ENCODE measurements around the gene MYO3B. TPM values are rescaled to one million over a fixed set of nuclear protein-coding genes. Genes with fewer than 3 reads are reported as not detected.

The MYO3B gene
- total and polyA plus RNA-seq, 2 donors (not counting 3 experiments of a cell fraction or from before 2014, with no cell fraction given): 0.03 TPM; not detected in 1

- ChIA-PET POLR2A (interaction anchor here (0.6 kb wide), 1 partner anchor 19 kb away, joined by 3 read pairs; no protein-coding TSS in a partner anchor), CTCF (interaction anchor here (0.7 to 2.1 kb wide), 7 partner anchors 8 to 567 kb away, joined by 3 to 13 read pairs (median 4); no protein-coding TSS in a partner anchor)
- H3K9me3 ChIP-seq (replicated peaks; ENCODE audit: control insufficient read depth, insufficient read depth, low read length): no peaks in the 10 kb centered on the region
- H3K27ac ChIP-seq (ENCODE audit: insufficient read depth, low read depth, low read length): no peak overlapping the region
- no peaks in the 10 kb centered on the region for H3K36me3 ChIP-seq (ENCODE audit: control insufficient read depth in 2 of 2, extremely low read depth in 1 of 2, insufficient read depth in 2 of 2, low read length in 2 of 2)
- no peak overlapping the region for H3K9ac ChIP-seq (replicated peaks; ENCODE audit: extremely low read depth, insufficient read depth, low read length)
- FAIRE-seq (no peak), DNase-seq (ENCODE audit: low read depth, low spot score) (peak; percentile 10)
- H4K20me1 ChIP-seq (replicated peaks; ENCODE audit: control insufficient read depth, extremely low read depth, insufficient read depth, low read length): no peaks in the 10 kb centered on the region
- no peaks in the 10 kb centered on the region for H3K4me1 ChIP-seq (ENCODE audit: control insufficient read depth, extremely low read depth, insufficient read depth, low read length)
- dilution Hi-C loops (cut with MboI; ENCODE audit: extremely low pct_ligation_motif_present, low sequenced_read_pairs): no loop called here
- no peaks in the 10 kb centered on the region for H3K9me1 ChIP-seq (replicated peaks; ENCODE audit: control insufficient read depth, extremely low read depth, insufficient read depth, low read length)
- TF ChIP-seq EZH2 (IDR thresholded peaks at IDR 0.05; ENCODE audit: borderline replicate concordance, low read depth, low read length, severe bottlenecking) (no peak), FOS (IDR thresholded peaks at IDR 0.05; ENCODE audit: borderline replicate concordance, insufficient read depth, low read length) (no peak), POLR2A (IDR thresholded peaks at IDR 0.05; ENCODE audit: low read depth, low read length) (no peak), MYC (IDR thresholded peaks at IDR 0.05; ENCODE audit: low read depth, low read length) (no peak), JUN (IDR thresholded peaks at IDR 0.05; ENCODE audit: borderline replicate concordance, insufficient read depth, insufficient read length, low read depth) (no peak), POLR2AphosphoS5 (IDR thresholded peaks at IDR 0.05; ENCODE audit: insufficient read depth, low read depth, low read length) (no peak), GATA2 (IDR thresholded peaks at IDR 0.05; ENCODE audit: insufficient read depth, insufficient read length, low read depth, low read length) (no peak)
- TF ChIP-seq, protein P1, sequence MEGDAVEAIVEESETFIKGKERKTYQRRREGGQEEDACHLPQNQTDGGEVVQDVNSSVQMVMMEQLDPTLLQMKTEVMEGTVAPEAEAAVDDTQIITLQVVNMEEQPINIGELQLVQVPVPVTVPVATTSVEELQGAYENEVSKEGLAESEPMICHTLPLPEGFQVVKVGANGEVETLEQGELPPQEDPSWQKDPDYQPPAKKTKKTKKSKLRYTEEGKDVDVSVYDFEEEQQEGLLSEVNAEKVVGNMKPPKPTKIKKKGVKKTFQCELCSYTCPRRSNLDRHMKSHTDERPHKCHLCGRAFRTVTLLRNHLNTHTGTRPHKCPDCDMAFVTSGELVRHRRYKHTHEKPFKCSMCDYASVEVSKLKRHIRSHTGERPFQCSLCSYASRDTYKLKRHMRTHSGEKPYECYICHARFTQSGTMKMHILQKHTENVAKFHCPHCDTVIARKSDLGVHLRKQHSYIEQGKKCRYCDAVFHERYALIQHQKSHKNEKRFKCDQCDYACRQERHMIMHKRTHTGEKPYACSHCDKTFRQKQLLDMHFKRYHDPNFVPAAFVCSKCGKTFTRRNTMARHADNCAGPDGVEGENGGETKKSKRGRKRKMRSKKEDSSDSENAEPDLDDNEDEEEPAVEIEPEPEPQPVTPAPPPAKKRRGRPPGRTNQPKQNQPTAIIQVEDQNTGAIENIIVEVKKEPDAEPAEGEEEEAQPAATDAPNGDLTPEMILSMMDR (IDR thresholded peaks at IDR 0.05; ENCODE audit: extremely low read depth in 1 of 2, insufficient read depth in 1 of 2, low read depth in 1 of 2, low read length in 2 of 2): no peak
- TF ChIP-seq, protein P2, sequence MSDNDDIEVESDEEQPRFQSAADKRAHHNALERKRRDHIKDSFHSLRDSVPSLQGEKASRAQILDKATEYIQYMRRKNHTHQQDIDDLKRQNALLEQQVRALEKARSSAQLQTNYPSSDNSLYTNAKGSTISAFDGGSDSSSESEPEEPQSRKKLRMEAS (IDR thresholded peaks at IDR 0.05; ENCODE audit: insufficient read depth, insufficient read length): no peak
- intact Hi-C loops (cut with micrococcal nuclease): no loop called here
- H3K79me2 ChIP-seq (ENCODE audit: control insufficient read depth, insufficient read depth, low read length): no peaks in the 10 kb centered on the region
- BruUV-seq (replicated peaks): no TSS peak
- no peak overlapping the region for H3K4me3 ChIP-seq (replicated peaks in 1 of 3; ENCODE audit: insufficient read depth in 1 of 3, low read depth in 1 of 3, low read length in 3 of 3)
- peaks cover 13 to 17% of the 10 kb centered on the region in 2 experiments for H3K27me3 ChIP-seq (ENCODE audit: control insufficient read depth in 2 of 2, insufficient read depth in 2 of 2, low read length in 2 of 2)
- H3K4me2 ChIP-seq (ENCODE audit: insufficient read depth, low read length): no peak overlapping the region
- H2AFZ ChIP-seq (ENCODE audit: low read depth, low read length): no peak overlapping the region
These were observed 70.0 kb downstream of the MYO3B start for GRCh38 chr2:170247882-170248393.
